Astrocyte of the cerebellum (primary cell): ENCODE results near the gene SLC45A1.
A peak's percentile ranks its signal among the peaks of the same experiment; 100 is the strongest.

Experiments
- DNase-seq: peaks from one replicate; pipeline ENCODE4 v3.0.0-alpha.2; 2011; ENCODE audit warnings: low read depth
- H3K4me3 ChIP-seq: 2 replicates; pipeline ENCODE4 v1.5.1; 2011; ENCODE audit warnings: mild to moderate bottlenecking, low read depth, low read length, moderate library complexity
- CTCF ChIP-seq: IDR thresholded peaks from 2 replicates; pipeline ENCODE4 v1.5.1; 2012; ENCODE audit warnings: low read length, low read depth, moderate library complexity, mild to moderate bottlenecking; ENCODE audit errors: missing control alignments
- in situ Hi-C: cut with HindIII; loops from 2 replicates; pipeline ENCODE4 v1.10.0; 2017; ENCODE audit warnings: low sequenced_read_pairs

SLC45A1 gene

DNA sequence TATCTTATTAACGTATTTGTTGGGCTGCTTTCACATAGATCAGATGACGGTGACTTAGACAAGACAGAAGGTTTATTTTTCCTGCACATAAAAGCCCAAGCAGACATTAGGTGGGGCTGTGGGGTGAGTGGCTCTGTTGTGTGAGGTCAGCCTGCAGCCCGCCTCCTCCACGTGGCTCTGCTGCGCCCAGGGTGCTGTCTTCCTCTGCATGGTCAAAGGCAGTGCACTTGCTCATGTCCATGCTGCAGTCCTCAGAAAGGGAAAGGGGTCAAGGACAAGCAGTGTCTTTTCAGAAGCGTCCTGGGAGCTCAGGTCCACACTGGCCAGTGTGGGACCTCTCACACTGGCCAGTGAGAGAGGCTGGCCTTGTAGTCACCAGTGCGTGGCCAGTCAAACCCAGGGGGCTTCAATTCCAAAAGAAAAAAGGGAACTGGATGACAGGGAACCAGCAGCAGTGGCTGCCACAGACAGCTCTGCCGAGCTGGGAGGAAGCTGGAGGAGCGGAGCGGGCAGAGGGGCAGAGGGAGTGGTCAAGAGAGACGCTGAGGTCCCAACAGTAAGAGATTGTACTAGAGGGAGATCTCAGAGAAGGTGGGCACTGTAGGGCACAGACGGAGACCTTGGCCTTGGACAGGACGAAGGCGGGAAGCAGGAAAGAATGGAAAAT, 35.9 kb upstream of the SLC45A1 start:
- no peak for DNase-seq
- in situ Hi-C loops: no loop called here
- no peak overlapping the region for H3K4me3 ChIP-seq
- TF ChIP-seq CTCF: no peak

GRCh38 chr1:8283058-8283884, 34.6 kb upstream of the SLC45A1 start:
- no peak overlapping the region for H3K4me3 ChIP-seq
- TF ChIP-seq CTCF: no peak
- in situ Hi-C loops: no loop called here
- no peak for DNase-seq

- no peak for TF ChIP-seq CTCF
- in situ Hi-C loops: no loop called here
- H3K4me3 ChIP-seq: no peak overlapping the region
- peak; percentile 5 for DNase-seq
Measured at GRCh38 chr1:8284127-8284526, 33.8 kb upstream of the SLC45A1 start.

- DNase-seq: no peak
- no peak overlapping the region for H3K4me3 ChIP-seq
- TF ChIP-seq CTCF: no peak
- in situ Hi-C loops: no loop called here
Measured at GRCh38 chr1:8285103-8285502, 32.8 kb upstream of the SLC45A1 start.

DNA sequence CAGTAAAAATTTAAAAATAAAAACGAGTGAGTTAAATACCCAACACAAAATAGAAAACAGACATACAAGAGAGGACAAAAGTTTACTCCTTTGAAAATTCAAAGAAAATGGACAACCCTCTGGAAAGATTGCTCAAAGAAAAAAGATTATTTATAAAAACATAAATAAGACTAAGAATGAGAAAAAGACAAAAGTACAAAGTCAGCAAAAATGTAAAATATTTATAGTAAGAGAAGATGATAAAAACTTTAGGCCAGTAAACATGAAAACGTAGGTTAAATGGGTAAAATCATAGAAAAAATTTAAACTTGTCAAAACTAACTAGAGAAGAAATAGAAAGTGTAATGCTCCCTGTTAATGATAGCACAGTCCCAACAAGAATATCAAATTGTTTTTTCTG, 31.9 kb upstream of the SLC45A1 start:
- no peak for DNase-seq
- TF ChIP-seq CTCF: no peak
- in situ Hi-C loops: no loop called here
- H3K4me3 ChIP-seq: no peak overlapping the region

- no peak for TF ChIP-seq CTCF
- DNase-seq: no peak
- no peak overlapping the region for H3K4me3 ChIP-seq
- in situ Hi-C loops: no loop called here
Measured at GRCh38 chr1:8293118-8293517, 24.8 kb upstream of the SLC45A1 start.
